HG03095 (cell line): ENCODE results near the gene ORC2.
"Not testable (repeated sequence)": the region's sequence is repeated elsewhere in the genome, so short reads cannot be mapped to it uniquely, and the experiment has no call there.

ENCODE experiments used
- ATAC-seq: cut with Tn5 transposase; IDR thresholded peaks from one replicate; pipeline ENCODE4 v1.9.1; 2021; ENCODE audit warnings: moderate library complexity; ENCODE audit not compliant: unreplicated experiment

Gene ORC2

DNA sequence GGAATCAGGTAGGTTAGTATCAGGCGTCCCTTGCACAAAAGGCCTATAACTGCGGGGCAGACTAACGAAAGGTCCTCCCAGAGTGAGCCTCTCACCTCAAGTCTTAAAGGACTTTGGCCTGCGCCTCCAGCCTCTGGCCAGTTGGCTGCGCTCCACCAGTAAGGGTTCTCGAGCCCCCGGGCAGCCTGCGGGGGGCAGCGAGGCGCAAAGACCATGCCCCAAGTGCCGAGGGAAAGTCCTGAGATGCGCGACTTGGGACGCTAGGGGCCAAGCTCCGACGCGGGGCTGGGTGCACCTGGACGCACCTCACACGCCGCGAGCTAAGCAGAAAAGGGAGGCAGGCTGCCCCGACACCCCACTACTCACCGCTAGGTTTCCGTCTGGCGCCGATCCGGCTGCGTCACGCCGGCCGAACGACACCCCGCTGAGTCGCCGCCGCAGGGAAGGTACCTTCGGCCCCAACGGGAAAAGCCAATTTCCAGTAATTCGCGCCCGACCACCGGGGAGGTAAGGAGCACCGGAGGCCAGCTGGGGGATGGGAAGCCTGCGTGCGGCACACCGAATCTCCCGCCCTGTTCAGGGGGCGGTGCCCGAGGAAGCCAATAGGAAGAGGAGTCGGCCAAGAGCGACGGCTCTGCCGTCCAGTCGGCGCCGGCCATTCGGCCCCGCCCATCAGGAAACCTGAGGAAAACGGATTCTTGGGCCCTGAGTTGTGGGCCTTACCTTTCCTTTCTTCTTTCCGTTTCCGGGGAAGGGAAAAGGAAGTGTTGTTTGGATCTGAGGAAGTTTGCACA lies at the start of gene ORC2:
Gene ORC2 (minus strand): TSS at position 537 of the 794 bp plus-strand sequence. CDS start 5,537 bp downstream, outside the sequence.
- peak; percentile 86 for ATAC-seq

DNA sequence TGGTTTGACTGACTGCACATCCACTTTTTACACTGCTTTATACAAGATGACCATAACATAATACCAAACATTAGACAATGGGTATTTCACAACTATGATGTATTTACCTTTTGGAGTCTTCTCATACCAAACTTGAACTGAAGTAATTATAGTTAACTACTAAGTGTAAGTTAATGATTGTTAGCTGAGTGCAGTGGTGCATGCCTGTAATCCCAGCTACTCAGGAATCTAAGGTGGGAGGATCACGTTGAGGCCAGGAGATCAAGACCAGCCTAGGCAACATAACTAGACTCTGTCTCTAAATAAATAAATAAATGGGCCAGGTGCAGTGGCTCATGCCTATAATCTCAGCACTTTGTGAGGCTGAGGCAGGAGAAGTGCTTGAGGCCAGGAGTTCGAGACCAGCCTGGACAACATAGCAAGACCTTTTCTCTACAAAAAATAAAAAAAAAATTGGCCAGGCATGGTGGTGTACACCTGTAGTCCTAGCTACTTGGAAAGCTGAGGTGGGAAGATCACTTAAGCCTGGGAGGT lies 44.9 kb upstream of the ORC2 start:
- ATAC-seq = no peak

DNA sequence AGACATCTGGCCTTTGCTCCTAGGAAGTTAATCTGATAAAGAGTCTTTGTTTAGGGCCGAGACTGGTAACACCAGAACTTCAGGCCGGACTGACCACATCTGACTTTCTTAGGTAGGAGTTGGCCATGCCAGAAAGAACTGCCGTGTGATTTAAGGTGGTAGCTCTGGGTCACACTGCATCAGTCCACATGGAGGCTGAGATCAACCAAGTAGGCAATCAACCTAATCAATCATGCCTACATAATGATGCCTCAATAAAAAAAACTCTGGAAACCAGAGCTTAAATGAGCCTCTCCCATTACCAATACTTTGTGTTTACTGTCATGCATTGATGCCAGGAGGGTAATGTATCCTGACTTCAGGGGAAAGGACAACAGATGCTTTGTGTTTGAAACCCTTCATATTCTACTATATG lies 44.1 kb upstream of the ORC2 start:
- ATAC-seq = no peak

DNA sequence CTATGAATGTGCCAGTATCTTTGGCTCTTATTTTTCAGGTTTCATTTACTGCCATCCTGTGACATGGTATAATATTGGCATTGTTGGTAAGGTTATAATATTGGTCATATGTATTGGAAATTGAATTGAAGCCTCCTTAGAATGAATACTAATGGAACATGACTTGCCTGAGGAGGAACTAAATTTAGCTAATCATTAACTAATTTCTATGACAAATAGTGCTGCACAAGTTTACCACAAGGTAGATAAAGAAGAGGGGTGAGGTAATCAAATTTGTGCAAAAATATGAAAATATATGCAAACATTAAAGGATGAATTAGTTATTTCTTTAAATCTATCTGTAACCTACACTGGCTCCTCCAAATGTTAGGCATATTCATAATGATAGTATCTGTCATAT lies 43.2 kb upstream of the ORC2 start:
- ATAC-seq = no peak

DNA sequence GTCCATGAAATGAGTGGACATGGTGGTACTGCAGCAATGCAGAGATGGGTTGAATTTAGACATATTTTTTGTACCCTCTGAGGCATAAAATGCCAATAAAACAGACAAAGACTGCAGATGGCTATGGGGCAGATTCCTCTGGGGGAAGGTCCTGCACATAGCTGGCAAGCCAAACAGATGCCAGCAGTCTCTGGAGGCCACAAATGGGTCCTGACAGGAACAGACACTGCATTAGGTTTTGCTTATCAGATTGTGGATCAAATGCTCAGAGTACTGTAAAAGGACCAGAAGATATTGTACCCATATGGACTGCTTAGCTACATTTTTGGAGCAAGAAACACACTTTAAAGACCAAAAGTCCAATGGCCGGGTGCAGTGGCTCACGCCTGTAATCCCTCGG lies 40.9 kb upstream of the ORC2 start:
- no peak for ATAC-seq

DNA sequence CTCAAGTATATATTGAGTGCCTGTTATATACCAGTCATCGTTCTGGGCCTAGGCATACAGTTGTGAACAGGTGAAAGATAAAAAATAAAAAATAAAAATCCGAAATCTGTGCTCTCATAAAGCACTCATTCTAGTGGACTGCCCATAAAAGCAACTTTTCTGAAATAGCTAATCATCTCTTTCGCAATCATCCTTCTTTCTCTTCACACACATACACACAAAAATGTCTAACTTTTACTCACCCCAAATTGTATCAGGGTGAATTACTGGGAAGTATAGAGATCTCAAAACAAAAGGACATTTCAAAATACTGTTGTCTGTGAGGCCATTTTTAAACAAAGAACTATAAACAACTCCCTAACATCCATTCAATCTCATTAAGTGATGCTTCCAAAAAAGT lies 29.6 kb upstream of the ORC2 start:
- no peak for ATAC-seq

DNA sequence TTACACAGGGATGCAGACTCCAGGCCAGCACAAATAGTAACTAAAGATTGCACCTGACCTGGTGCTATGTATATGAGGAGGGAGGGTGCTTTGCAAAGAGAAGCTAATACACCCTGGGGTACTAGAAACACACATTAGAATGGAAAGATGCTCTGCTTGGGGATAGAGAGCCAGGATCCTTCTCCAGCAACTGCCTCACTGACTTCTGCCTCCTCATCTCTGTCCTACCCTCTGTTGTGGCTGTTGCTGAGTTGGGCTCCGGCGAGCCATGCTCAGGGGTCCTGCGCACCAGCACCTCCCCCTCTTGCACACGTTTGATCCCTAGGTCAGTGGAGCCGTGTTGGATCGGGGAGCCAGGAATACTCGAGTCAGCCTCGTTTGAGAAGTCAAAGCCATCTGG lies 23.7 kb upstream of the ORC2 start:
- no peak for ATAC-seq

DNA sequence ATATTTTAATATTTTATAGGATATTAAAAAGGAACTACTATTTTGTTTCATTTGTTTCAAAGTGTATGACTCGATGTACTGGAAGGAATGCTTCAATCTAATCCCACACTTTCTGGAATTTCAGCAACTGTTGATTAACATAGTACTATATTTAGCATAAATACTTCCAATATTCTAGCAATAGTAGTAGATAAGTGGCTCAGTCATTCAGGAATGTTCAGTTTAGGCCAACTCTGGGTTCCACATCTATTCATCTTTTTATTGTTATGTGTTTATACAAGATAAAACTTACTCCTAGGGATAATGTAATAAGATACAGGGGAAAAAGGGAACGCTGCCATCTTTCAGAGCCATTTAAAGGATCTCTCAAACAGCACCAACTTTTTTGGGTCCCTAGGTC lies 22.3 kb upstream of the ORC2 start:
- ATAC-seq = no peak

DNA sequence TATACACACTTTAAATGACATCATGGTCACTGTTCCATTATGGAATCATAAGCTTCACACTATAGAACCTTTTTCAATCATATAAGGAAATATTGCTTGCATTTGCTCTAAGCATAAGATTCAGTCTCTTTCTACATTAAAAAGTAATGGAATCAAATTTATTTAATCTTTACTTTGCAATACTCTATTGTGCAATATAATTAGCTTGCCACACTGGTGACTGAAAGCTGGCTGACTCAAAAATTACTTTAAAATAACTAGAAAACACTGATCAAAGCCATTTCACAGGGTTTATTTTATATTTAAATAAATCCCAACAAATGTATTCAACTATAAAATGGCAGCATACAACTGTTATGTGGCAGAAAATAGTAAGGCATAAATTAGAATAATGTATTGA lies 13.2 kb upstream of the ORC2 start:
- ATAC-seq = no peak

DNA sequence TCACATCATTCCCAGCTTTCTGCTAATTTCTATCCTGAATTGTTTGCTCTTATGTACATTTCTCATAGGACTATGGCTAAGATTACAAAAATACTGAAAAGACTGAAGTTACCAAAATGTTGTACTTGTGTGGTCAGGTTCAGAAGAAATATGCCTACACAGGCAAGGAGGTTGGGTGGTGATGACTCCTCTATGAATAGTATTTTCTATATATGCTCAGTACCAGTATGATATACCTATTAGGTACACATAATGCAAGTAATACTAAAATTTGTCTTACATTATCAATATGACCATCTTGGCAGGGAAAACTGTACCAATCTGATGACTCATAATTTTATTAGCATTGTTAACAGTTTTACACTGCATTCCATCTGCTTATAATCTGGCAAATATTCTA lies 12.2 kb upstream of the ORC2 start:
- ATAC-seq = no peak

DNA sequence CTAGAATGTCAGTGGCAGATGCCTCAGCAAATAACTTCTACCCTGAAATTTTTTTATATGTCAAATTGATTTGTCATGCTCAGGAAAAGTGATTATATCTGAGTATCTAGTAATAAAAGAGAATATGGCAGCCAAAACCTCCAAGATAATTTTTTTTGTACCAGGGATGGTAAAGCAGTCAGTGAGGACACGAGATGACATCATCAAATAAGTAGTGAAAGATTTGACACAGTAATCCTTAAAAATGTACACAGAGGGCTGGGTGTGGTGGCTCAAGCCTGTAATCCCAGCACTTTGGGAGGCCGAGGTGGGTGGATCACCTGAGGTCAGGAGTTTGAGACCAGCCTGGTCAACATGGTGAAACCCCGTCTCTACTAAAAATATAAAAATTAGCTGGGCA lies 6.6 kb upstream of the ORC2 start:
- not testable (repeated sequence) for ATAC-seq

DNA sequence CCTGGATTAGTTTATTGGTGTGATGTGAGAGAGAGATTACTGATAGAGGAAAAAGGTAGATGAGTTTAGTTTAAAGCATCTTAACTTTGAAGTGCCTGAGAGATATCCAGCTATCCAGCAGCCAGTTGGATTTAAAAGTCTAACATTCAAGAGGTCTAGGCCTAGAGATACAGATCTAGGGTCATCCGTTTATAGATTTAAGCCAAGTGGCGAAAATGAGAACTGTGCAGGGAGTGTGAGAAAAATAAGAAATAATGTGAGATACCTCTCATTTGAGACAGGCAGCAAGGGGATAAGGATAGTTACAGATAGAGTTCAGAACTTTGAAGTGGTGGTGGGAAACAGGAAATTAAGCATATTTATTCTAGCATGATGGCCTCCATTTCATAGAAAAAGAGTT lies 5.3 kb upstream of the ORC2 start:
- ATAC-seq = no peak

DNA sequence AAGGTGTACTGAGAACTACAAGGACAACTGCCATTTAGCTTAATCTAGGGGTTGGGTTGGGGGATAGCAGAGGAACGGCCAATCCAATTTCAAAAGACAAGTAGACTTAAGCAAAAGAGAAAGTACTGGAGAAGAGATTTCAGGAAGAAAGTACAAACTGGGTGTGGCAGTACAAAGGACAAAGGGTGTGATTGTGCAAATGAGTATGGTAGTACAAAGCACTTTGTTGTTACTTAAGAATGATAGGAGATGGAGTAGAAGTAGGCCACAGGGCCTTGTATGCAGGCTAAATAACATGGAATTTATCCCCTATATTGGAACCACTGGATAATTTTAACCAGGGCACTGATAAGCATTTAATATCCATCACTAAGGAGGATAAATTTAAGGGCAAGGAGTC lies 4.7 kb upstream of the ORC2 start:
- no peak for ATAC-seq

DNA sequence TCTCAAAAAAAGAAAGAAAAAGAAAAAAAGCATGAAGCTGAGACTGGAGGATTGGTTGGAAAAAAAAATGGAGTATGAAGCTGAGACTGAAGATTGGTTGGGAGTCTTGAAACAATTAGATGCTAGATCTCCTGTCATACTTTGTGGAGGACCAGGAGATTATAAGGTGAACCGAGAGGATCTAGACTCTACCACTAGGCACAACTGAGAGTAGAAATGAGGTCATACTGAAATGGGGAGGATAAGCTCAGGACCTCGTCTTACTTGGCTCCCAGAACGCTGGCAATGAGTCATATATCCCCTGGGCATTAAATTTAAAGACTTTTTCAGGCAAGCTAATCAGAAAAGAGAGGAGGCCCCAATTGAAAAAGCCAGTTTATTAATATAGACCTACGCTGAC lies 3.3 kb upstream of the ORC2 start:
- peak; percentile 35 for ATAC-seq

DNA sequence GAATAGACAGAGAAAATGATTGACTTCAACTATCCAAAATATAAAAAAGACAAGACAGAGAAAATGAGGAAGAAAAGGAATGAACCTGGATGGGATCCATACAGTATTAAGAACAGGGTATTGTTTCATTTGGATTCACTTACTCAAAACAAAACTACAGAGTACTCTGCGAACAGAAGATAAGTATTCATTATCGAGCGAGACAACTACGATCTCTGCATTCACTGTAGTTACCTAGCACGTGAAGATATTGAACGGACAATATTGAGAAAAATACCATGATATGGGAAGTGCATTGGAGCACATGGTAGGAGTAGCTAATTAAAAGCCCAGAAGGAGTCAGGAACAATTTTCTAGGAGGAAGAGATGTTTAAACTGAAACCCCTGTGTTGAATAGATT lies 1.0 kb upstream of the ORC2 start:
- ATAC-seq = no peak

DNA sequence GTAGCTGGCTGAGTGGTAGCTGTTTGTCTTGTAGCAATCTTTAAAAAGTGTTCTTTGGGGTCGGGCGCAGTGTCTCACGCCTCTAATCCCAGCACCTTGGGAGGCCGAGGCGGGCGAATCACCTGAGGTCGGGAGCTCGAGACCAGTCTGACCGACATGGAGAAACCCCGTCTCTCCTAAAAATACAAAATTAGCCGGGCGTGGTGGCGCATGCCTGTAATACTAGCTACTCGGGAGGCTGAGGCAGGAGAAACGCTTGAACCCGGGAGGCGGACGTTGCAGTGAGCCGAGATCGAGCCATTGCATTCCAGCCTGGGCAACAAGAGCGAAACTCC lies 425 bp upstream of the ORC2 start:
- not testable (repeated sequence) for ATAC-seq

DNA sequence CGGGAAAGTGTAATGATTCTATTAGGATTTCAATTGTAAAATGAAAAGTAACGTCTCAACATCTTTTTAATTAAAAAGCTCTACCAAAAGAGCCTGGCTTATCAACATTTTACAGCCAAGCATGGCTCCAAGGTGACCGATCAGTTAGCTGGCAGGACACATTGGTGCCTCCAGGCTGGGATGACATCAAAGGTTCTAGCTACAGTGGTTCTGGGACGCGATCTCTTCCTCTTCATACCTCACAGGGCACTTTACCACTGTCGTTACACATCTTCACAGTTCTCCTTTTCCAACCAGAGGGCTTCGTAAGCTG lies 693 bp downstream of the ORC2 start:
- ATAC-seq = peak; percentile 11

DNA sequence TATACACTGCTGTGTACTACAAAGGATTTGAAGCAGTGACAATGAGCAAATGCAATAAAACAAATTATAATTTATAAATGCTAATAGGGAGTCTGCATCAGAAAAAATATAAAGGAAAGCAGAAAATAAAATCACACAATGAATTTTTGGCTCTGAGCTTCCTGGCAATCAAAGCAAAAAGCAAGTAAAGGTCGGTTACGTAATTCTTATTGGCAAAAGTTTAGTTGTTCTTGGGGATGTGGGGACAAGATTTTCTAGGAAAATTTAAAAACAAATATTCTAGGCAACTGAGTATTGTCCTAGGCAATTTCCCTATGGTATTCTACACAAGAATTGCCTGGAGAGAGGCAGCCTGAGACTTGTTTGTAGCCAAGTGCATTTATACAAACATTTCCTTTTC lies 1.8 kb downstream of the ORC2 start:
- ATAC-seq = no peak

DNA sequence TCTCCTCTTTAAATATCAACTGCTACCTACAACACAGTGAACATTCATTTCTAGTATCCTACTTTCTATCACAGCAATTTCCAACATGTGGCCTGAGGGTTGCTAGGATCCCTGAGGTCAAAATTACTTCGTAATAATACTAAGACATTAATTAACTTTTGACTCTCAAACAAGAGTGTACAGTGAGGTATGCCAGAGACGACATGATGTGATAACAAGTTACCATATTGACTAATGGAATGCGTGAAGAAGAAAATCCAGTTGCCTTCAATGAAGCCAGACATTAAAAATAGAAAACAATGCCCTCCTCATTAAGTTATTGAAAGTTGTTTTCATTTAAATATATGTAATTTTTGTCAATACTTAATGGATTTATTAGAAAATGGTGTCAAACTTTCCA lies 13.1 kb downstream of the ORC2 start:
- ATAC-seq = no peak

DNA sequence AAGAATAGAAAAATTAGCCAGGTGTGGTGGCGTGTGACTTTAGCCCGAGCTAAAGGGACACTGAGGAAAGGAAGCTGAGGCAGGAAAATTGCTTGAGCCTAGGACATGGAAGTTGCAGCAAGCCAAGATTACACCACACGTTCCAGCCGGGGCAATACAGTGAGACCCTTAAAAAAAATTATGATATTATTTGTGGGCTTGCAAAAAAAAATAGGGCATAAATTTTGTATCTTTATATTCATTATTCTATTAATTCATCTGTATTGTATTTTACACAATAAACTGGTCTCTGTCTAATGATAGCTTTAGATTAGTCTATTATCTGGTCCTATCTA lies 18.1 kb downstream of the ORC2 start:
- no peak for ATAC-seq

DNA sequence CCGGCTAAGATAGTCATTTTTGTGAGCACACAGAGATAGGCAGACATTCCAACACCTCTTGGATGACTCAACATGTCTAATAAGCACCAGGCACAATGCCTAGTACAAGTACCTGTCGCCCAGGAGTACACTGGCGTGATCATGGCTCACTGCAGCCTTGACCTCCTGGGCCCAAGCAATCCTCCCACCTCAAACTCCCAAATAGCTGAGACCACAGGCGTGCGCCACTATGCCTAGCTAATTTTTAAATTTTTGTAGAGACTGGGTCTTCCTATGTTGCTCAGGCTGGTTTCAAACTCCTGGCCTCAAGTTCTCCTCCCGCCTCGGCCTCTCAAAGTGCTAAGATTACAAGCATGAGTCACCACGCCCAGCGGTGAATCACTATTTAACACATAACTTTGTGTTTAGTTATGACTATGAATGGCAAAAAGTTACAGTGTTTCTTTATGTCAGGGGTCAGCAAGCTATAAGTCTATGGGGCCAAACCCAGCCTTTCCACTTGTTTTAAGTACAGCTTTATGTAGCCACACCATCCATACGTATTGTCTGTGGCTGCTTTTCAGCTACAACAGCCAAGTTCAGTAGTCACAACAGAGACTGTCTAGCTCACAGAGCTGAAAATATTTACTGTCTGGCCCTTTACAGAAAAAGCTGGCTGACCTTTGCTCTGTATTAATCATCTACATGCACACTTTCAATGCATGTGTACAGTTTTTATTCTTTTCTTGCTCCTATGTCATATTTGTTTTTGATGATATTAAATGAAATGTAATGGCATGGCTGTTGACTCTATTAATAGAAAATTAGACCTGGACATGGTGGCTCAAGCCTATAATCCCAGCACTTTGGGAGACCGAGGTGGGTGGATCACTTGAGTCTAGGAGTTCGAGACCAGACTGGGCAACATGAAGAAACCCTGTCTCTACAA lies 18.7 kb downstream of the ORC2 start:
- no peak for ATAC-seq

DNA sequence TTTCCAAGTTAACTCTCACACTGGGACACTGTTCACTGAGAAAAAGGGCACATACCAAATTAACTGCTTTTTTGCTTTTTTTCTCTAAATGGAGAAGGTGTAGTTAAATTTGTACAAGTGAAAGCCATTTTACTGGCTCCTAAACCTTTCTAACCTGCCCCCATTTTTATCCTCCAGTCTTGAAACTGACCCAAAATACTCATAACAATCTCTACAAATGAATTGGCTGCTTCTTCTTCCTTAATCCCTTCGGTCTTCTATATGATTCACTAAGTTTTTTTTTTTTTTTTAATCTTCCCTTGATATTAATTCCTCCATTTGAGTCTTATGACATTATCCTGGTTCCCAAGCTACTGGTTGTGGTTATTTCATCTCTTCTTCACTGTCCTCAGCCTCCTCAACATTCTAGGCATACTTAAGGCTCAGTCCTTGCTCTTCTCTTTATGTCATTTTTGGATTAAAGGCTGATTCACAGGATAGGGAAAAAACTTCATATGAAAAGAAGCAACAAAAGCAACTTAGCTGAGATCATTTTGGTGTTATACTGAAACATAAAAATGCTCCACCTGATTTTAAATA lies 19.8 kb downstream of the ORC2 start:
- no peak for ATAC-seq
